CD4-positive, alpha-beta T cell treated with Interferon alpha-2 for 1 hour (primary cell): ENCODE data around the gene TGM4.

ENCODE experiments used
- DNase-seq, 2 donors: peaks; one replicate each; pipeline ENCODE4 v3.0.0-alpha.2; 2020 to 2022

TGM4 gene

DNA sequence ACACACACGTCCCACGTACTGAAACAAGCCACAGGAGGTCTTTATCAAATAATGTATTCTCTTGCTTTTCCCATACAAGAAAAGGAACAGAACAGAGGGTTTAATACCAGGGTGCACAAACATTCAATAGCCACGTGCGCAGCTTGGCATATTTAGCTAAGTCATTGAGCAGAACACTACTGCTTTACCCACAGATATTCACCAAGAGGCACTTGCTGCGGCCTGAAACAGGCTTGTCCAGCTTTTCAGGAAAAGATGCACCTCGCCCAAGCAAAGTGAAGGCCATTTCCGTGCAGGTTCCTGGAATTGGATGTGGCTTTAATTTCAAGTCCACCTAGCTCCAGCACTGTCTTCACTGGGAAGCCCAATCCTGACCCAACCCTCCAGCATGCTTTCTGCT, 84.0 kb downstream of the TGM4 start:
- no peak for DNase-seq

GRCh38 chr3:44960387-44961026, 86.1 kb downstream of the TGM4 start:
- no peak for DNase-seq

GRCh38 chr3:44961888-44962287, 87.5 kb downstream of the TGM4 start:
- no peak for DNase-seq

DNA sequence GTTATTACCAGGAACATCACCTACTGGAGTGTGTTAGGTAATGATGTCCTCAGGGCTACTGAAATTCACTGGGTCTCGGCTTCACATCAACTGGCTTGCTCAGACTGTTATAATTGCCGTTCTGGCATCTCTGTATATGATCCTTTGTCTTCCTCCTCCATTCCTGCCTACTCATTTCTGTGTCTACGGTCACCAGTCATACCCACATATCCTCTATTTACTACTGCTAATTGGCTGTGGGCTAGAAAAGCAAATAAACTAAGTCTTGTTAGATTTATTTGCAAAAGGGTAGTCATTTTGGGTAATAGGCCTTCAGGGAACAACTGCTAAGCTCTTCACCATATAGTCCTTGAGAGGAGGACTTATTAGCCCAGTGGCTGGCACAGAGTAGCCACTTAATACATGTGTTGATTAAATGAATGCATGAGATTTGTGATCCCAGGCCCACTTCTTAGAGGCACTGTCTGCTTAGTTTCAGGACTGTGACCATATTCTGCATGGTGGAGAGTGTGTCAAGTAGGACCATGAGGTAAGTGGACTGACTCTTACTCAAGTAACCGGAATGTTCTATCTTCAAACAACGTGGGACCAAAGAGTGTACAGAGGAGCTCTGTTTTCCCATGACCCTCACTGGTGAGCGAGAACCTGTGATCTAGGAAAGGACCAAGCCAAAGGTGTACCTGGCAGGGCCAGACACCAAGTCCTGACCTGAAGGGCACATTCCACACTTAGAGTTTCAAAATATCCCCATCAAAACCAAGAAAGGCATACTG, 88.4 kb downstream of the TGM4 start:
- DNase-seq: no peak

- DNase-seq: no peak
Observed at GRCh38 chr3:44963571-44964325, 89.3 kb downstream of the TGM4 start.
